SIG-M5 treated with dmso at 0.1 percent for 504 hours (cell line): ENCODE data around the gene CGRRF1.

Experiments
- DNase-seq: peaks from one replicate; lab custom pipeline; 2025; ENCODE audit not compliant: unreplicated experiment; lab: John Stamatoyannopoulos, UW

Gene CGRRF1

GRCh38 chr14:54509546-54510501, at the start of gene CGRRF1:
CGRRF1 (plus strand) TSS chr14:54509906; CDS start chr14:54509960, 54 bp downstream.
- peak; percentile 95 for DNase-seq

GRCh38 chr14:54462048-54462447, 47.7 kb upstream of the CGRRF1 start:
- DNase-seq = no peak

- DNase-seq = no peak
Measured at GRCh38 chr14:54465654-54466053, 44.1 kb upstream of the CGRRF1 start.

- DNase-seq = no peak
Measured at GRCh38 chr14:54467280-54467679, 42.4 kb upstream of the CGRRF1 start.

- DNase-seq = no peak
Measured at GRCh38 chr14:54470701-54471100, 39.0 kb upstream of the CGRRF1 start.

GRCh38 chr14:54471641-54472040, 38.1 kb upstream of the CGRRF1 start:
- no peak for DNase-seq

- DNase-seq = no peak
Measured at GRCh38 chr14:54472315-54472714, 37.4 kb upstream of the CGRRF1 start.

- no peak for DNase-seq
Measured at GRCh38 chr14:54474232-54474793, 35.4 kb upstream of the CGRRF1 start.

GRCh38 chr14:54475187-54475899, 34.4 kb upstream of the CGRRF1 start:
- DNase-seq = no peak

GRCh38 chr14:54475911-54476310, 33.8 kb upstream of the CGRRF1 start:
- no peak for DNase-seq

GRCh38 chr14:54478636-54479215, 31.0 kb upstream of the CGRRF1 start:
- no peak for DNase-seq

GRCh38 chr14:54480830-54481562, 28.7 kb upstream of the CGRRF1 start:
- DNase-seq = peak; percentile 9

GRCh38 chr14:54481695-54482094, 28.0 kb upstream of the CGRRF1 start:
- DNase-seq = no peak

- no peak for DNase-seq
Measured at GRCh38 chr14:54483073-54483745, 26.5 kb upstream of the CGRRF1 start.

- DNase-seq = no peak
Measured at GRCh38 chr14:54483846-54484245, 25.9 kb upstream of the CGRRF1 start.

GRCh38 chr14:54486685-54487084, 23.0 kb upstream of the CGRRF1 start:
- DNase-seq = no peak

GRCh38 chr14:54487771-54488170, 21.9 kb upstream of the CGRRF1 start:
- DNase-seq = no peak

GRCh38 chr14:54488318-54488645, 21.4 kb upstream of the CGRRF1 start:
- DNase-seq = no peak

- DNase-seq = peak; percentile 85
Measured at GRCh38 chr14:54488646-54489317, 20.9 kb upstream of the CGRRF1 start, which contains the start of gene GMFB. GMFB (minus strand) TSS chr14:54488980; CDS start chr14:54488927, 53 bp downstream.

- DNase-seq = peak; percentile 44
Measured at GRCh38 chr14:54489318-54489683, 20.4 kb upstream of the CGRRF1 start.
